Glomerular visceral epithelial cell (primary cell): ENCODE data around the gene CCL5.

Source experiments
- DNase-seq: peaks from one replicate; pipeline ENCODE4 v3.0.0-alpha.2; 2016; ENCODE audit errors: extremely low spot score

CCL5 gene

GRCh38 chr17:35879773-35880654, at the start of gene CCL5:
Gene CCL5 (minus strand): TSS chr17:35880360.
- DNase-seq: no peak

- DNase-seq: no peak
Observed at GRCh38 chr17:35927714-35928113, 47.6 kb upstream of the CCL5 start.

GRCh38 chr17:35923609-35924114, 43.5 kb upstream of the CCL5 start:
- DNase-seq: no peak

GRCh38 chr17:35920229-35920628, 40.1 kb upstream of the CCL5 start:
- DNase-seq: no peak

- DNase-seq: no peak
Observed at GRCh38 chr17:35918665-35919064, 38.5 kb upstream of the CCL5 start.

GRCh38 chr17:35917519-35918213, 37.5 kb upstream of the CCL5 start:
- no peak for DNase-seq

GRCh38 chr17:35915153-35915964, 35.2 kb upstream of the CCL5 start:
- peak; percentile 42 for DNase-seq

GRCh38 chr17:35914354-35914753, 34.2 kb upstream of the CCL5 start:
- DNase-seq: no peak

- no peak for DNase-seq
Observed at GRCh38 chr17:35913609-35914008, 33.4 kb upstream of the CCL5 start.

- no peak for DNase-seq
Observed at GRCh38 chr17:35912942-35913341, 32.8 kb upstream of the CCL5 start.

- no peak for DNase-seq
Observed at GRCh38 chr17:35912339-35912912, 32.3 kb upstream of the CCL5 start.

- DNase-seq: no peak
Observed at GRCh38 chr17:35909408-35909807, 29.2 kb upstream of the CCL5 start.

- DNase-seq: no peak
Observed at GRCh38 chr17:35907691-35908090, 27.5 kb upstream of the CCL5 start.

- no peak for DNase-seq
Observed at GRCh38 chr17:35906926-35907637, 26.9 kb upstream of the CCL5 start.

GRCh38 chr17:35906191-35906925, 26.2 kb upstream of the CCL5 start:
- DNase-seq: peak; percentile 81

- no peak for DNase-seq
Observed at GRCh38 chr17:35903451-35903850, 23.3 kb upstream of the CCL5 start.

- DNase-seq: no peak
Observed at GRCh38 chr17:35901631-35902175, 21.5 kb upstream of the CCL5 start.

- no peak for DNase-seq
Observed at GRCh38 chr17:35900708-35901480, 20.7 kb upstream of the CCL5 start.

- DNase-seq: no peak
Observed at GRCh38 chr17:35900280-35900679, 20.1 kb upstream of the CCL5 start.
